ENCODE measurements around the gene TGFBR2. TPM values are rescaled to one million over a fixed set of nuclear protein-coding genes. Genes with fewer than 3 reads are reported as not detected.

TGFBR2 gene
- total and polyA plus RNA-seq, 2 donors, result 128 to 161 TPM

DNA sequence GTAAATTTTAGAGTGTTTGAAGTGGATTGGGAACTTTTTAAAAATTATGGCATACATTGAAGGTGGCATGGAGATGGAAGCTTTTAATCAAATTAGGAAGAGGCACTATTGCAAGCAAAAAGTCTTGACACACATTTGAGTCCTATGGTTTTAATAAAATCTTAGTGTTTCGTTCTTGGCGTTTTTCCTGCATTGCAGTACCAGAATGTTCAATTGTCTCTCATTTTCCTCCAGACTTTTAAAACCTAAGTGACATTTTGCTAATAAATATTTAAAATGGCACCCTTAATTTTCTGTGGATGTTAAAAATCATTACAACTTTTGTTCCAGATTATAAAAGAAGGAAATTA is 2.2 kb downstream of the TGFBR2 start:
- Histone ChIP-seq H3K4me3 (ENCODE audit: low read depth, low read length) (peak overlapping the region; percentile 51), H3K36me3 (ENCODE audit: insufficient read depth) (no peaks in the 10 kb centered on the region), H3K27ac (ENCODE audit: low read depth) (peak overlapping the region; percentile 53), H3K4me1 (ENCODE audit: insufficient read depth) (peaks cover 2% of the 10 kb centered on the region)
- no peak for DNase-seq (ENCODE audit: extremely low spot score)
- WGBS, result 53% methylated on average over 2 of the region's 2 CpGs

DNA sequence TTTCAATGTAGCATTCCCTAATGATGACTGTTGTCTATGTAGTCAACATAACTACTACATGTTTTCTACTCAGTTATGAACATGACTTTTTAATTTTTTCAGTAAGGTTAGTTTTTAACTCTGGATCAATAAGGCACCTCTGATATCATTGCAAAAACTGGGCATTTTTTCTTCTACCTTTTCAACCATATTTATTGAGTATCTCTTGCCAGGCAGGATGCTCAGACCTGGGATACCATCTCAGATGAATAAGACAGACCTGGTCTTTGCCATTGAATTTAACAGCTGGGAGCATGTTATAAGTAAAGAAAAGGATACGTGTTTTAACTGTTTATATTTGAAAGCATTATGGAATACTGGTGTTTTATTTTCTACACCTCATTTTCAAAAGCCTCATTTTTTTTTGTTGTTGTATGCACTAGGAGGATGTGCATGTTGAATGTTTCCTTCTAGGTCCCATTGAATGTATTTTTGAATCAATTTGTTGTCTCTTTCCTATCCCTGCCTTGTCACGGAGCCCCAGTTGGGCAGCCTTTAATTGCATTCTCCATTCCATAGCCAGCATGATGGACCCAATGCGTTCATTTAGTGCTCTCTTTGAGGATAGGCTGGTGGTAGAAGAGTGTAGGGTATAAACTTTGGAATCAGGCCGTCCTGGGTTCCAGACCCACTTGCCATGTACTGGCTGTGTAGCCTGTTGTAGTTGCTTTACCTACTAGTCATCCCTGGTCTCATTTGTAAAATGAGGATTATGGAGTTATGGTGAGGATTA is 3.7 kb downstream of the TGFBR2 start:
- H3K4me3 ChIP-seq (ENCODE audit: low read depth, low read length), result peak overlapping the region; percentile 19
- H3K36me3 ChIP-seq (ENCODE audit: insufficient read depth), result no peaks in the 10 kb centered on the region
- H3K4me1 ChIP-seq (ENCODE audit: insufficient read depth), result peaks cover 2% of the 10 kb centered on the region
- WGBS, result 79% methylated on average over 4 of the region's 4 CpGs
- H3K27ac ChIP-seq (ENCODE audit: low read depth), result no peak overlapping the region
- DNase-seq (ENCODE audit: extremely low spot score), result no peak

DNA sequence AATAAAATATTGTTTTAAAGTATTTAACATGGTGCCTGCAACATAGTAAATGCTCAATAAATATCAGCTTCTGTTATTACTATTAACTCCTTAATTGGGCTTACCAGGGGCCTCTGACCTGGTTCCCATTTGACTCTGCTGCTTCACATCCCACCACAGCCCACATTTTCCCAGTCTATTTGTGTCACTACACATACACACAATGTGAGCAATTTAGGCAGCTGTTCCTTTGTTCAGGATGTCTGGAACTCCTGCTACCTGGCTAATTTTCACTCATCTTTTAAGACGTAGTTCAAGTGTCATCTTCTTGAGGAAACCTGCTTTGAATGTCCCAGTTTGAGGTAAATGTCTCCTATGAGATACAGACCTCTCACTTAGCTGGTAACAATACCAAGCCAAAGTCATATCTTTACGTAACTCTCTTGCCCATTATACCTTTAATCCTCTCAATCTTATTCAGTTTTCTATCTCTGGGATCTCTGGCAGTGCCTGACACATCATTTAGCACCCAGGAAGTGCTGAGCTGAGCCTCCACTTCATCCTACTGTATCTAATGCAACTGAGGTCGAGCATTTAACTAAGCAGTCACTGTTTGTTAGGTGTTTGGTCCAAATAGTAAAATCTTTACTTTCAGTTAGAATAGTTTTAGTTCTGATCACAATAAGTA is 4.4 kb downstream of the TGFBR2 start:
- H3K4me3 ChIP-seq (ENCODE audit: low read depth, low read length), result peak overlapping the region; percentile 10
- no peak for DNase-seq (ENCODE audit: extremely low spot score)
- H3K4me1 ChIP-seq (ENCODE audit: insufficient read depth), result peaks cover 2% of the 10 kb centered on the region
- whole genome bisulfite sequencing, result 57% methylated on average over 3 of the region's 3 CpGs
- H3K27ac ChIP-seq (ENCODE audit: low read depth), result peak overlapping the region; percentile 16
- H3K36me3 ChIP-seq (ENCODE audit: insufficient read depth), result no peaks in the 10 kb centered on the region

DNA sequence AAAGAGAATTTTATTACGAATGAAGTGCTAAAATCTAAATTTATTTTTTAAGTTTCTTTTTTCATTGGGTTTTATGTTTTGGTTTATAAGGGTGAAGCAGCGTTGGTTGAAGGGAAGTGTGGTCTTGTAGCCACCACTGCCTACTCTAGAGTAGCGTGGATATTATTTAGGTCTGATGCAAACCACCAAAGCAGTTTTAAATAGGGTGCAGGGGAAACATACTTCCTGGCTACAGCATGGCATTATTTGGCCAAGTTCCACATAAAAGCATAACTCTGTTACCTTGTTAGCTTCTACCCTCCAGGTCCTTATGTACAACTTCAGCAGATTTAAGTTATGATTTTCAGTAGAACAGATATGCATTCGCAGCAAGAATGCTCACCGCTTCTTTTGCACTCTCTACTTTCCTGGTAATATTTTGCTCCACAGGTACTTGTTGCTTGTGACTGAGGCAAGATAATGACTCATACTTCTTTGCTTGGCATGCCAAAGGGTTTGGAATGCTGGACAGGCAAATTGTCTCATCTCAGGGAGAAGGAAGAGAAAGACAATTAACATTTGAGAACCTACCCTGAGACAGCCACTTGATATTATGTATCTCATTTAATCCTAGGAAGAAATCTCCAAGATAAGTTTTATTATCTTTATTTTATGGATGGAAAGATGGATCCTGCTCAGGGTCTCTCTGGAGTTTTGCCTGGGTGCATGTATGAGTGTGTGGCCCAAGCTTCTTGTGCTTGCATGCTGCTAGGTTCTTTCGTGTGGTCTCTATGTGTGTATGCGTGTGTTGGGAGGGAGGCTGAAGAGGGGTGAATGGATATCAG is 5.4 kb downstream of the TGFBR2 start:
- WGBS, result 80% methylated on average over 7 of the region's 7 CpGs
- Histone ChIP-seq H3K36me3 (ENCODE audit: insufficient read depth) (no peaks in the 10 kb centered on the region), H3K27ac (ENCODE audit: low read depth) (no peak overlapping the region), H3K4me3 (ENCODE audit: low read depth, low read length) (no peak overlapping the region), H3K4me1 (ENCODE audit: insufficient read depth) (peaks cover 2% of the 10 kb centered on the region)
- no peak for DNase-seq (ENCODE audit: extremely low spot score)

DNA sequence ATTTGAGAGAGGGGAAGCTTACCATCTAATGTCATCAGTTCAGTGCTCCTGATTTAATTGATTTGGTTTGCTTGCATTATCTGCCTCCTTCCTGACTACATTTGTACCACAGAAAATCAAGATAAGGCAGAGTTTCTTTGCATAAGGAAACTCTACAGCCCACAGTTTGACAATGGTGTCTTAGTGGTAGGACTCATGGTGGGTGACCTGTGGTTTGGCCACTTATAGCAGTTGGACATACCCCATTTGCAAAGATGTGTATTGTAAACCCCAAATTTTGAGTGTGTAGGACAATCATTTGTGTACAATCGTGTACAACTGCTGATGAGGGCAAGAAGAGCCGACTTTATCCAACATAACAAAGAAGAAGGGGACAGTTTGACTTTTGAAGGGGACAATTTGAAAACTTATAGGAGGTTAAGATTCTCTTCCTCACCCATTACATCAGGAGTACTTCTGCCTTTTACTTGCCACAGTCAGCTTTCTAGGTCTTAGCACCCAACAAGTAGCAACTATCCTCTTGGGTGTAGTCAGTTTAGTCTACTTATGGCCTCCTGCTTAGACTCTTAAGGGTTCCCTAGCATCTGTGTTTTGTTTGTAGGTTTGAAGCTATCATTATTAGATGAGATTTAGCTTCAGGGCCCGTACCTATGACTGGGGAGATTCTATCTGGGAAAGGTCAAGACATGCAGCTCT is 6.2 kb downstream of the TGFBR2 start:
- peaks cover 2% of the 10 kb centered on the region for H3K4me1 ChIP-seq (ENCODE audit: insufficient read depth)
- no peak for DNase-seq (ENCODE audit: extremely low spot score)
- H3K27ac ChIP-seq (ENCODE audit: low read depth), result no peak overlapping the region
- no peaks in the 10 kb centered on the region for H3K36me3 ChIP-seq (ENCODE audit: insufficient read depth)
- no peak overlapping the region for H3K4me3 ChIP-seq (ENCODE audit: low read depth, low read length)
- WGBS, result 56% methylated on average over 3 of the region's 3 CpGs

DNA sequence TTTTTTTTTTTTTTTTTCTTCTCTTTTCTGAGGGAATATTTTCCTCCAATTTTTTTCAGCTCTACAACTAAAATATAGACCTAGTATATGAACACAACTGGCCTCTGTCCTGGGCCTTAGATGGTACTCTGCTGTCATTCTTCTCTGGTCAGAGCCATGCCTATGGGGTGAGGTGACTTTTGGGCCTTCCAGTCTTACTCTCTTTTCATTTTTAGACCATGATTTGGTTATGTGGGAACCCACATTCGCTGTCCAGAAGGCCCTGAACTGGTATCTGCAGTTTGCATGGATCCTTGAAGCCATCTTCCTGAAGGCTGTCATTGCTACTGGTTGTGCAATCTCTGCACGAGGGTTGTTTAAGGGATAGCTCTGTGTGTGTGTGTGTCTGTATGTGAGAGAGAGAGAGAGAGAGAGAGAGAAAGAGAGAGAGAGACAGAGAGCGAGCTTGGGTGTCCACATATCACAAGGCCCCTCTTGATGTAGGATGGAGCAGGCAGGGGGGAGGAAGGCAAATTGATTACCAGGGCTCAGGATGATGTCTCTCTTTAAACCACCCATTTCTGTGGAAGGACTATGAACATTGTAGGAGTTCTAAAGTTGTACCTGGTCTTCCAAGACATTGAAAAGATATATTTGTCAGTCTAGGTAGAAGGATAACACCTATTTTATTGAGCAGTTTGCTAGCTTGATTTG is 6.9 kb downstream of the TGFBR2 start:
- DNase-seq (ENCODE audit: extremely low spot score), result no peak
- Histone ChIP-seq H3K36me3 (ENCODE audit: insufficient read depth) (peaks cover under 1% of the 10 kb centered on the region), H3K4me1 (ENCODE audit: insufficient read depth) (peaks cover 4% of the 10 kb centered on the region), H3K4me3 (ENCODE audit: low read depth, low read length) (no peak overlapping the region), H3K27ac (ENCODE audit: low read depth) (no peak overlapping the region)
- 76% methylated on average over 3 of the region's 3 CpGs for WGBS

DNA sequence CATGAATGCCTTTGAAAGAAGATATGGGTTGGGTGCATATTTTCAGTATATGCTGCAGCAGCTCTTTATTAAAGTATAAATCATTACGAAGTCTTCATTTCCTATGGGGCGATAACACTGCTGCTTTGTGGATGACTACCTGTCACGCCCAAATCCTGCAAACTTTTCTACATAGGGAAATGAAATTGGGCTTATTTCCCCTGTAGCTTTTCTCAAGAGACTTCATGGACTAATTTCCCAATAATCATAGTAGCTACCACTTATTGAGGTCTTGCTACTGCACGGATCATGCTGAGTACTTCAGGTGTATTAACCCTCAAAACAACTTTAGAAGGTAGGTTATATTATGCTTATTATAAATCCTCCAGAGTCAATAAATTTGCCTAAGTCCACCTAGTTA is 8.0 kb downstream of the TGFBR2 start:
- WGBS, result 77% methylated on average over 4 of the region's 4 CpGs
- Histone ChIP-seq H3K4me3 (ENCODE audit: low read depth, low read length) (no peak overlapping the region), H3K27ac (ENCODE audit: low read depth) (no peak overlapping the region), H3K36me3 (ENCODE audit: insufficient read depth) (peaks cover 2% of the 10 kb centered on the region), H3K4me1 (ENCODE audit: insufficient read depth) (peaks cover 4% of the 10 kb centered on the region)
- DNase-seq (ENCODE audit: extremely low spot score), result no peak

DNA sequence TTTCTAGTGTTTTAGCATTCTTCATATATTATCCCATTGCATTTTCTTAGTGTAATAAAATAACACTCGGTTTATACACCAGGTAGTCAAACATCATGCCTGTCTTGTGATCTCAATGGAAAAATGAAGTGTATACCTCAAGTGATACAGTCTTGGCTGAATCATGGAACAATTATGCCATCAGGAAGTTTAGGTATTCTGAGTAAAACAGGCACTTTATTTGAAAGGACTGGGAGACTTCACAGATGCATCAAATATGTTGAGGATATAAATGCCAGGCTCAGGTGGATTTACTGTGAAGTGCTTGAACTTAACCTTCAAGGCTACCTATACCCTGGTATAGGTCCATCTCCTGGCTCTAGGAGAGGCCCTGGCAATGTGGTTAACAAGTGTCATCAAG is 8.5 kb downstream of the TGFBR2 start:
- Histone ChIP-seq H3K4me3 (ENCODE audit: low read depth, low read length) (no peak overlapping the region), H3K36me3 (ENCODE audit: insufficient read depth) (peaks cover 2% of the 10 kb centered on the region), H3K4me1 (ENCODE audit: insufficient read depth) (peaks cover 4% of the 10 kb centered on the region), H3K27ac (ENCODE audit: low read depth) (no peak overlapping the region)
- no peak for DNase-seq (ENCODE audit: extremely low spot score)
- 80% methylated on average over 1 of the region's 1 CpG for WGBS

DNA sequence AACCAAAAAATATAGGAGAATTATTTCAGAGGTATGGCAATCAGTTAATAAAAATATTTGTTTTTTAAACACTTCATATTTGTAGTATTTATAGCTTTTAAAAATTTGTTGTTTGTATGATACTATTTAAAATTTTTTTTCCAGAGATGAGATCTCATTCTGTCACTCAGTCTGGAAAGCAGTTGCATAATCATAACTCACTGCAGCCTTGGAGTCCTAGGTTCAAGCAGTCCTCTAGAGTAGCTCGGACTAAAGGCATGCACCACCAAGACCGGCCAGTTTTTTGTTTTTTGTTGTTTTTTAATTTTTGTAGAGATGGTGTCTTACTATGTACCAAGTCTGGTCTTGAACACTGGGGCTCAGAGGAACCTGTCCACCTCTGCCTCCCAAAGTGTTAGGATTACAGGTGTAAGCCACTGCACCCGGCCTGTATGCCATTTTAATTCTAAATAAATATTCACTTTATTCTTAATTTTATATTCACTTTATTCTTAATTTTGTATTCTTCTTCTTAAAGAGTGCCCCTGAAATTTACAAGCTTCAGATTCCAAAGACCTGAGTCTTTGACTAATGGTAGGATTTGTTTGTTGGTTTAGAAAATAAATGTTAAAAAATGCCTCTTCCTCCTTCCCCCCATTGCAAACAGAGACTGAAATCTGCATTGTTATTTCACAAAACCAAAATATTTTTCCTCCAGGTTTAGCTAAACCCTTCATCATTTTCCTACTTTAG is 9.4 kb downstream of the TGFBR2 start:
- H3K36me3 ChIP-seq (ENCODE audit: insufficient read depth), result peaks cover 2% of the 10 kb centered on the region
- H3K4me3 ChIP-seq (ENCODE audit: low read depth, low read length), result no peak overlapping the region
- peak overlapping the region; percentile 57 for H3K27ac ChIP-seq (ENCODE audit: low read depth)
- 75% methylated on average over 3 of the region's 3 CpGs for WGBS
- H3K4me1 ChIP-seq (ENCODE audit: insufficient read depth), result peaks cover 3% of the 10 kb centered on the region
- DNase-seq (ENCODE audit: extremely low spot score), result no peak

DNA sequence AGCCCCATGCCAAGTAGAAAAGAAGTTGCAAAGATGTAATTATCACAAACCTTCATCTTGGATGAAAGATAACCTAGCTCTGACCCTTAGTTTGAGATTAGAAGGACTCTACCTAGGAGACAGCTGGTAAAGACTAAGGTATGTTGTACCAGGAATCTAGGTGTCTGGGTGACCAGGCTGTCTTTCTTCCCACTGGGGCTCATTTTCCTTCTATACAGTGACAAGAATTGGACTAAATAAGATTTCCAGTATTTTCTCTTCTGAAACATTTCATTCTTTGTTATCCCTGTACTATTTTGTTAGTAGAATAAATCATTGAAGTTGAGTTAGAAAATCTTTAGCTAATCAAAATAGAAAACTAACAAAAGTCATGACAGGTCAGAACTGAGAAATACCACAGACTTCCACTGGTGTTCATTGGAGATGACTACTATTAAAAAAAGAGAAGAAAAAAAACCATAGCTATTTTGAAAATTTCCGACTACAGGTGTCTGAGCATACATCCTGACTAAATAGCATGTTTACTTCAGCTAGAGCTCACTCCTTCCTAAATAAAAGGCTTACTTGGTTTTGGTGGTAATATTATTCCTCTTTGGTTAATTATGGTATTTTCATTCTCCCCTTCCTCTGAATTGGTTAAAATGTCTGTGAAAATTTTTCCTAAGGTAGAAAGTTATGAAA is 10.1 kb downstream of the TGFBR2 start:
- peaks cover 2% of the 10 kb centered on the region for H3K36me3 ChIP-seq (ENCODE audit: insufficient read depth)
- no peak for DNase-seq (ENCODE audit: extremely low spot score)
- H3K4me3 ChIP-seq (ENCODE audit: low read depth, low read length), result no peak overlapping the region
- WGBS, result 76% methylated on average over 1 of the region's 1 CpG
- H3K4me1 ChIP-seq (ENCODE audit: insufficient read depth), result peaks cover 5% of the 10 kb centered on the region
- H3K27ac ChIP-seq (ENCODE audit: low read depth), result peak overlapping the region; percentile 57

DNA sequence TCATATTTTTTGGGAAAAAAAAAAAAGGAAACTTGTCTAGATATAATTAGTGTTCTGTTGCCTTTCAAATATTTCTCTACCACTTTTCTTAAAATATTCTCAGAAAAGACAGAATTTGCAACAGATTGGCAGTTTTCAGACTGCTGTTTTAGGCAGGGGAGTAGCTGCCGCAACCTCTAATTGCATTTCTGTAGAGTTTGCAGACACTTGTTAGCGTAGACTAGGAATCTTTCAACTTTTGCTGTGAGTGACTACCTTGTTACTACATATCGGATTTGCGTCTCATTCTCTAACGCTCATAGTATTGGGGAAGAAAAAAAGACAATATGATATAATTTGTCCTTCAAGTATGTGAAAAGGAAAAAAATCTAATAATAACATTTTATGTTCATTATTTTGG is 10.7 kb downstream of the TGFBR2 start:
- H3K27ac ChIP-seq (ENCODE audit: low read depth), result no peak overlapping the region
- H3K4me3 ChIP-seq (ENCODE audit: low read depth, low read length), result no peak overlapping the region
- 92% methylated on average over 5 of the region's 5 CpGs for WGBS
- peaks cover 5% of the 10 kb centered on the region for H3K4me1 ChIP-seq (ENCODE audit: insufficient read depth)
- DNase-seq (ENCODE audit: extremely low spot score), result no peak
- peaks cover 2% of the 10 kb centered on the region for H3K36me3 ChIP-seq (ENCODE audit: insufficient read depth)

DNA sequence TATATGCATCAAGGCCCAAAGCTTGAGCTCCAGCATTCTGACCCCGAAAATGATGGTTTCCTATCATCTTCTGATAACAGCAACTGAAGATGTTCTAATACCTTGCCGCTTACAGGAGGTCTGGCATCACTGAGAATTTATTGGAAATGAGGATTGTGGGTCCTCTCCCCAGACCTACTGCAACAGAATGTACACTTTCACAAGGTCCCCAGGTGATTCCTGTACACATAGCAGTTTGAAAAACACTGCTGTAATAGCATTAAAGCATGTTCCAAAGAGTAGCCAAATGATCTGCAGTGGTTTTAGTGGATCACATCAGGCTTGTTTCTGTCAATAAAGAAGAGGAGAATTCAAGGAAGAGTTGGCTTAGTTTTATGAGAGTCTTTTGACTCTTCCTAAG is 11.3 kb downstream of the TGFBR2 start:
- Histone ChIP-seq H3K27ac (ENCODE audit: low read depth) (peak overlapping the region; percentile 56), H3K4me1 (ENCODE audit: insufficient read depth) (peaks cover 5% of the 10 kb centered on the region), H3K36me3 (ENCODE audit: insufficient read depth) (peaks cover 2% of the 10 kb centered on the region), H3K4me3 (ENCODE audit: low read depth, low read length) (no peak overlapping the region)
- WGBS, result 62% methylated on average over 2 of the region's 2 CpGs
- no peak for DNase-seq (ENCODE audit: extremely low spot score)
